GM19324 (cell line): ENCODE measurements around the gene ARL4D.

Source experiments
- ATAC-seq: cut with Tn5 transposase; IDR thresholded peaks from one replicate; pipeline ENCODE4 v1.9.1; 2021; ENCODE audit warnings: mild to moderate bottlenecking, moderate library complexity; ENCODE audit not compliant: unreplicated experiment, low FRiP score

ARL4D gene

DNA sequence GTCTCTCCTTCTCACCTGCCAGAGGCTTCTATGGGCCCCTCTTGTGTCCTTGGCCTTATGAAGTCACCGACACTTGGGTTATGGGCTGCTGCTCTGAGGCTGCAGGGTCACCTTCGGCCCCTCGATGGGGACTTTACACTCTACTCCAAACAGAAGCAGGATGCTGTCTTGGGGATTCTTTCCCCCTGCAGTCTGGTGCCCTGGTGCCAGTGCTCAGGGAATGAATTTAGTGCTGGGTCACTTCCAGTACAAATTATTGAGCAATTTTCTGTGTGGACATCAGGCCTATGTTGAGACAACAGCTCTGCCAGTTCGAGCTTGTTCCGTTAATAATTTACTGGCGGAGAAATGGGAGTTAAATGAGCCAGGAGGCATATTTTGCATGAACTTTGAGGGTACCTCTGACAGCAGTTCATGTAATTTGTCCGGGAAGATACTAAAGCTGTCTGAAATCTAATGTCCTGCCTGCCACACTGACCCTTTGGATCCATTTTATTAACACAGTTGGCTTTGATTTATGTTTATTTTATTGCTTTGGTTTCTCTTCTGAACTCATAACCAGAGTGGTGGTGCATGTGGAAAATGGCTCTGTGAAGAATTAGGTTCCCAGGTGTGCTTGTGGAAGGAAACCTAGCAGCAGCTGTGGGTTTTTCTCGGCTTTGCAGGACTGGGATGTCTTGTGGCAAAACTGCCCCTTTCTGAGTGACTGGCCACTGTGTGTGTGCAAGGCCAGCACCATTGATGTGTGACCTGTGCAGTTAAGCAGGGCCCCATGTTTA, 50.9 kb downstream of the ARL4D start:
- no peak for ATAC-seq
